Small intestine (tissue), 7 donors: ENCODE data around the gene STS. TPM values are rescaled to one million over a fixed set of nuclear protein-coding genes. Genes with fewer than 3 reads are reported as not detected.

Experiments used
- DNase-seq, 2 donors: peaks; one replicate each; pipeline versions ENCODE4 v3.0.0 to v3.0.0-alpha.2; 2013
- FAIRE-seq: peaks from 2 replicates; lab custom pipeline; 2012; peaks lifted over from hg19 to GRCh38; lab: Jason Lieb, UNC
- H3K27ac ChIP-seq, 3 donors: one replicate each; pipeline ENCODE4 v1.5.1; 2013; ENCODE audit warnings: low read length in 2 of 3, mild to moderate bottlenecking in 2 of 3, control low read depth in 1 of 3, inconsistent platforms in 1 of 3, low read depth in 1 of 3, moderate library complexity in 1 of 3
- H3K27me3 ChIP-seq, 3 donors: one replicate each; pipeline ENCODE4 v1.6.1; 2013; ENCODE audit warnings: low read length in 3 of 3, inconsistent platforms in 1 of 3; ENCODE audit not compliant: control insufficient read depth in 3 of 3, insufficient read depth in 3 of 3
- H3K36me3 ChIP-seq, 3 donors: one replicate each; pipeline ENCODE4 v1.6.1; 2013; ENCODE audit warnings: low read length in 3 of 3, inconsistent platforms in 1 of 3, low read depth in 1 of 3, mild to moderate bottlenecking in 1 of 3, moderate library complexity in 1 of 3; ENCODE audit not compliant: control insufficient read depth in 3 of 3, insufficient read depth in 2 of 3
- H3K4me1 ChIP-seq, 3 donors: one replicate each; pipeline ENCODE4 v1.6.1; 2013; ENCODE audit warnings: low read length in 2 of 3, inconsistent platforms in 1 of 3, low read depth in 1 of 3, mild to moderate bottlenecking in 1 of 3, moderate library complexity in 1 of 3; ENCODE audit not compliant: control insufficient read depth in 3 of 3, insufficient read depth in 2 of 3
- H3K4me3 ChIP-seq, 3 donors: one replicate each; pipeline ENCODE4 v1.5.1; 2013; ENCODE audit warnings: low read length in 3 of 3, control low read depth in 1 of 3, inconsistent platforms in 1 of 3, low read depth in 1 of 3, mild to moderate bottlenecking in 1 of 3, moderate library complexity in 1 of 3
- H3K9me3 ChIP-seq, 2 donors: one replicate each; pipeline ENCODE4 v1.6.1; 2013; ENCODE audit warnings: low read depth in 1 of 2, low read length in 1 of 2; ENCODE audit not compliant: control insufficient read depth in 2 of 2, insufficient read depth in 1 of 2
- WGBS, 3 donors: extraction: QIAGEN DNeasy Blood & Tissue Kit; methylation state at CpG; one replicate each; pipeline ENCODE4 v1.1.7; 2013; 5-methylcytosine and 5-hydroxymethylcytosine counted together
- polyA plus RNA-seq, 4 donors: library from polyadenylated mRNA; stranded (reverse) in 3 of 4; unstranded in 1 of 4; fragments of 200-250 nt in 3 of 4; fragments of 120-200 nt in 1 of 4; gene quantifications; one replicate each; pipeline versions ENCODE4 v1.2.1 to v1.2.3, GENCODE V29; 2013
- donor health status: healthy with polysubstance abuse.
- donor health status: control.
- donor health status: control.
- donor health status: Bipolar disorder and iron deficiency.
- donor health status: healthy.

The STS gene
- polyA plus RNA-seq, 4 donors, result 0.67 to 4.9 (median 2.4) TPM

DNA sequence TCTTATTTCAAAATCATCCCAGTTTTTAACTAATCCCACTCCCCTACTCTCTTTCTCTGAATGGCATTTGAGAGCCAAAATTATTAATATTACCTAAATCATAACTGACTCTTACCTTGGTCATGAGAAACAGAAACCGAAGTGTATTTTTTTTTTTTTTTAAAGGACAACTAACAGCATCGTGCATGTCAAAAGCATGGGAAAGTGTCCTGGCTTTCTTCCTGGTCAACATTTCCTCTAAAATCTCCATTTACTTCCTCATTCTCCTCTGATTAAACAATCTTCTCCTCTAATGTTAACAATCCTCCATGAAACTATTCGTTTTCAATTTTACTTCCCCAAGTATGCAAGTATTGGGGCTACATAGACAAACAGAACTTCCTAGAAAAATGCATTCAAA lies 2.1 kb upstream of the STS start:
- DNase-seq (peak; percentile 11 to 40), FAIRE-seq (no peak)
- H3K4me3 ChIP-seq, result no peak overlapping the region
- no peak overlapping the region for H3K27ac ChIP-seq
- H3K27me3 ChIP-seq, result no peaks in the 10 kb centered on the region
- no peaks in the 10 kb centered on the region for H3K36me3 ChIP-seq
- no peaks in the 10 kb centered on the region for H3K9me3 ChIP-seq
- H3K4me1 ChIP-seq, result peaks cover 0 to 2% (median 0%) of the 10 kb centered on the region in 3 donors
- WGBS, 3 donors, result 4 to 20% (median 20%) methylated on average over 3 of the region's 3 CpGs

GRCh38 chrX:7146020-7146702 lies 1.4 kb upstream of the STS start:
- WGBS, 3 donors, result 76 to 83% (median 80%) methylated on average over 3 of the region's 3 CpGs
- H3K27me3 ChIP-seq, result no peaks in the 10 kb centered on the region
- no peak for DNase-seq
- FAIRE-seq, result no peak
- H3K36me3 ChIP-seq, result no peaks in the 10 kb centered on the region
- no peaks in the 10 kb centered on the region for H3K9me3 ChIP-seq
- H3K4me3 ChIP-seq, result no peak overlapping the region
- H3K4me1 ChIP-seq, result peaks cover 0 to 2% (median 0%) of the 10 kb centered on the region in 3 donors
- no peak overlapping the region for H3K27ac ChIP-seq

GRCh38 chrX:7146703-7147412 lies 654 bp upstream of the STS start:
- WGBS, 3 donors, result 13 to 19% (median 15%) methylated on average over 13 of the region's 13 CpGs
- DNase-seq (peak in 1 of 2 donors; percentile 19), FAIRE-seq (peak; percentile 19)
- Histone ChIP-seq H3K4me3 (peak overlapping the region in 2 of 3 donors; percentile 73 to 98), H3K9me3 (no peaks in the 10 kb centered on the region), H3K36me3 (no peaks in the 10 kb centered on the region), H3K27ac (peak overlapping the region; percentile 63 to 96 (median 92)), H3K4me1 (peaks cover 0 to 2% (median 0%) of the 10 kb centered on the region in 3 donors), H3K27me3 (no peaks in the 10 kb centered on the region)

DNA sequence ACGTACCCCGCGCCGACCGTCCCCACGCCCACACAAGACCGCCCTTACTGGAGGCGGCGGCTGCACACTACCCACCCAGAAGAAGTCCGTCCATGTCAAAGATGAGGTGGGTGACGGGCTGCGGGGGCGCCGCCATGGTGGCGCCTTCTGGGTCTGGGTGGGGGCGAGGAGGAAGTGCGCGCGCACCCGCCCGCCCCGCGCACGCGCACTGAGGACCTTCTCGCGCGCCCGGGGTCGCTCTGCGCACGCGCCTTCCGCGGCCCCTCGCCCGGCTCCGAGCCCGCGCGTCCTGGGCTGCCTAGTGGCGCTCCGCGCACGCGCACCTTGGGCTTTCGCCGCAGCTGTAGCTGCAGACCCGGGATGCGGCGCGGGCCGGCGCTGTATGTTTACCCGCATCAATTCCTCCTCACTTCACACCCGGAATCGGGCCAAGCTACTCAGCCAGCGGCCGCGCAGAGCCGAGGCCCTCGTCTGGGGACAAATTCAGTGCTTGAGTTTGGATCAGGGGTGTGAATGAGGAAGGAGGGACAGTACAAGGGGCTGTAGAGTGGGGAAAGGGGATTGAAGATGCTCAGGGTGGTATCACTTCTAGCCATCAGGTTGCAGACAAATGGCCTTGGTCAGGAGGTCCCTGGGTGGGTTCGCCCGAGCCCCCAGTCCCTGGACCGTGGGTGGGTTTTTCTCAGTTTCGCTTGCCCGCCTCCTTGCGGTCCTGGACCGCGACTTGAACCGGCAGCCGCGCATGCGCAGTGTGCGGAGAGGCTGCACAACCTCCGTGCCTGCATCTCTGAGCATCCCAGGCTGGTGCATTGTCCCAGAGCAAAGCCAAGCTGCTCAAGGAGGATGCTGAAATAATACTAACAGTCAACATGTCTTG lies 704 bp downstream of the STS start, which contains the start of gene PUDP:
TSS of gene PUDP (minus strand) at position 176 of the 877 bp plus-strand sequence. CDS start at position 136, 40 bp downstream.
- peaks cover 0 to 2% (median 0%) of the 10 kb centered on the region in 3 donors for H3K4me1 ChIP-seq
- WGBS, 3 donors, result 0 to 1% (median 0%) methylated on average over 27 to 76 of the region's 76 CpGs
- no peak for FAIRE-seq

GRCh38 chrX:7149411-7149810 lies 1.9 kb downstream of the STS start:
- H3K36me3 ChIP-seq, result no peaks in the 10 kb centered on the region
- DNase-seq (no peak), FAIRE-seq (no peak)
- no peak overlapping the region for H3K27ac ChIP-seq
- H3K4me3 ChIP-seq, result no peak overlapping the region
- no peaks in the 10 kb centered on the region for H3K27me3 ChIP-seq
- no peaks in the 10 kb centered on the region for H3K9me3 ChIP-seq
- WGBS, 3 donors, result 65 to 77% (median 76%) methylated on average over 5 of the region's 5 CpGs
- H3K4me1 ChIP-seq, result peaks cover 0 to 2% (median 0%) of the 10 kb centered on the region in 3 donors

More for the DNA sequence above, 704 bp downstream of the STS start, which contains the start of gene PUDP:
- H3K36me3 ChIP-seq, result no peaks in the 10 kb centered on the region
- peak within 1 kb of the TSS; percentile 61 to 98 (median 79) for H3K4me3 ChIP-seq
- H3K27ac ChIP-seq, result peak within 1 kb of the TSS; percentile 92 to 96 (median 92)
- no peaks in the 10 kb centered on the region for H3K27me3 ChIP-seq
- no peaks in the 10 kb centered on the region for H3K9me3 ChIP-seq
- DNase-seq, result peak; percentile 83 to 92

- no peaks in the 10 kb centered on the region for H3K9me3 ChIP-seq
- no peaks in the 10 kb centered on the region for H3K36me3 ChIP-seq
- no peak for DNase-seq
- no peaks in the 10 kb centered on the region for H3K4me1 ChIP-seq
- FAIRE-seq, result no peak
- WGBS, 3 donors, result 76 to 80% (median 80%) methylated on average over 2 of the region's 2 CpGs
- no peaks in the 10 kb centered on the region for H3K27me3 ChIP-seq
- H3K27ac ChIP-seq, result no peak overlapping the region
- H3K4me3 ChIP-seq, result no peak overlapping the region
These were observed 5.7 kb downstream of the STS start for GRCh38 chrX:7153231-7153630.

- Histone ChIP-seq H3K4me3 (no peak overlapping the region), H3K9me3 (no peaks in the 10 kb centered on the region), H3K27me3 (no peaks in the 10 kb centered on the region), H3K36me3 (no peaks in the 10 kb centered on the region), H3K27ac (no peak overlapping the region), H3K4me1 (no peaks in the 10 kb centered on the region)
- 76 to 85% (median 82%) methylated on average over 7 of the region's 7 CpGs for WGBS, 3 donors
- FAIRE-seq (no peak), DNase-seq (no peak)
These were observed 6.6 kb downstream of the STS start for GRCh38 chrX:7154041-7154597.

- Histone ChIP-seq H3K9me3 (no peaks in the 10 kb centered on the region), H3K27ac (no peak overlapping the region), H3K27me3 (no peaks in the 10 kb centered on the region), H3K36me3 (no peaks in the 10 kb centered on the region), H3K4me1 (no peaks in the 10 kb centered on the region), H3K4me3 (no peak overlapping the region)
- WGBS, 3 donors, result 91 to 100% (median 94%) methylated on average over 1 of the region's 1 CpG
- no peak for DNase-seq
- FAIRE-seq, result no peak
These were observed 7.7 kb downstream of the STS start for GRCh38 chrX:7155163-7155562.
